Measurements from ENCODE around the gene PPARD.
A peak's percentile ranks its signal among the peaks of the same experiment; 100 is the strongest.
"Not testable (repeated sequence)": the region's sequence is repeated elsewhere in the genome, so short reads cannot be mapped to it uniquely, and the experiment has no call there.

Gene PPARD

DNA sequence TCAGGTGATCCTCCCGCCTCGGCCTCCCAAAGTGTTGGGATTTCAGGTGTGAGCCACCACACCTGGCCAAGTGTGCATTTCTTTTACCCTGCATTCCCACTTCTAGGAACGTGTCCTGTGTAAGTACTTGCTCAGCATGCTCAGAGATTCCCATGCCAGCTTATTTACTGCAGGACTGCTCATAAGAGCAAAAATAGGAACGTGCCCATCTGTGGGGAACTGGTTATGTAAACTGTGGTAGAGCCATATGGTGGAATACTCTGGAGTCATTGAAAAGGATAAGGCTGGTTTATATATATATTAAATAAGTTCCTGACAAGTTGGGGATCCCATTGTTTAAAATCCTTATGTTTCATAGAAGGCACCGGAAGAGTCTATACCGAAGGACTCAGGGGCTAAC lies 71.6 kb downstream of the PPARD start:
- no peak for DNase-seq

GRCh38 chr6:35415065-35415891 lies 72.9 kb downstream of the PPARD start:
- DNase-seq, result peak; percentile 66

DNA sequence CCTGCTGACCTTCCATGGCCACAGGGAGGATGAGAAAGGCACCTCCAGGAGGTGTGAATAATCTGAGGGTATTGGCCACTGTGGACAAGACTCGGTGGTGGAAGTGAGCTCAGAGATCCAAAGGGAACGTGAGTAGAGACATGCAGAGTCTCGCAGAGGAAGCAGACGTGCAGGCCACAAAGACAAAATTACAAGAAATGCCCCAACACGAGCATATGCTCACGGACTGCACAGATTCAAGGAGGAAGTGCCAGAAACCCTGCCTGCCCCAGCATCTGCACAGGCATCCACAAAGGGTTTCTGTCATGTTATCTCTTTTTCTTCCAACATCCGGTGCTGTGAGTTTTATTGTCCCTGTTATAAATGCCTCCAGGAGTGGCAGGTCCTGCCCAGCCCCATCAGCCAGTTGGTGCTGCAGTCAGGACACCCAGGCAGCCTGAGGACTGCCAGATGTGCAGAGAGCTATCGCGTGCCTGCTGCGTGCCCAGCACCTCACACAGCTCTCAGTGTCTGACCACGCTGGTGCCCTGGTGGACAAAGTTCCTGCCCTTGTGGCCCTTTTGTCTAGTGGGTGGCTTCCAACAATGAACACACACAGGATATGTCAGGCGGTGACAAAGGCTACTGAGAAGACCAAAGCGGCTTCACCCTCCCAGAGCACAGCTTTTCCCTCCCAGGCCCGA lies 75.8 kb downstream of the PPARD start:
- DNase-seq, result no peak

DNA sequence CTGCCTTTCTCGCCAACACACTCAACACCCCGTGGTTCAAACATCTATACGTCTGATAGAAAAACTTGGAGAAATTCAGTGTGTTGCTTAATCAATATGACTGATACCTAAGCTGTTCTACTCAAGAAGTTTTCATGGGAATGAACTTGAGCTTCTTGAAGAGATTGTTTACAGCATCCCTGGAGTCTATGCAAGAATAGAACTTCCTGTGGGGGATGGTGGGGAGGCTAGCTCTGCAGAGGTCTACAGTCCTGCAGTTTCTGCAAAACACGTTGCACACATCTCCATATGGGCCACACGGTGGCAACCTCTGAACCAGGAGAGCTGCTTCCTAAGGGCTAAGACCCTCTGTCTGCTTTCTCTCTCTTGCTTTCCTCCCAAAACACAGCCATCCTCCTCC lies 77.1 kb downstream of the PPARD start:
- DNase-seq, result no peak

DNA sequence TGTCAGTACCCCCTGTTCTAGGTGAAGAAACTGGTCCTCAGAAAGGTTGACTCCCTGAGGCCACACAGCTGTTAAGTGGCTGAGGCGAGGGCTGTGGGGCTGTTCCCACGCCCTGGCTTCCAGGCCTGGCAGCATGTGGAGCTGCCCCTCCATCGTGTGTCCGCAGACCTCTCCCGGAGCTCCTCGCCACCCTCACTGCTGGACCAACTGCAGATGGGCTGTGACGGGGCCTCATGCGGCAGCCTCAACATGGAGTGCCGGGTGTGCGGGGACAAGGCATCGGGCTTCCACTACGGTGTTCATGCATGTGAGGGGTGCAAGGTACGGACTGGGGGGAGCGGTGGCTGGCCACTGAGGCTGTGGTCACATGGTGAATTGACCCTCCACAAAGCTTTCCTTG lies 77.6 kb downstream of the PPARD start:
- DNase-seq, result no peak

DNA sequence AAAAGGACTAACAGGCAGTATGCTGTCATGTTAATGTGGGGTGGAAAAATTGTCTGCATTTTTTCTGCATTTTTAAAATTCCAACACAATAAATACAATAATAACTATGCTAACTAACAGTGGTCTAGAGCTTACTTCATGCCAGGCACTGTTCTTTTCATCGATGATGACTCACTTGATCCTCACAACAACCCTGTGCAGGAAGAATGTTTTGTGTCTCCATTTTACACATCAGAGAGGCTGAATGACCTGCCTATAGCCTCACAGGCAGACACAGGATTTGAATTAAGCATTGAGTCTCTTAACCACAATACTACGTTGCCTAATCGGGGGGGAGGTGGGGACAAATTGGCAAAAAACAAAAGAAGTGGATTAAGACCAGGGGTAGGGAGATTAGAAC lies 82.9 kb downstream of the PPARD start:
- DNase-seq, result no peak

DNA sequence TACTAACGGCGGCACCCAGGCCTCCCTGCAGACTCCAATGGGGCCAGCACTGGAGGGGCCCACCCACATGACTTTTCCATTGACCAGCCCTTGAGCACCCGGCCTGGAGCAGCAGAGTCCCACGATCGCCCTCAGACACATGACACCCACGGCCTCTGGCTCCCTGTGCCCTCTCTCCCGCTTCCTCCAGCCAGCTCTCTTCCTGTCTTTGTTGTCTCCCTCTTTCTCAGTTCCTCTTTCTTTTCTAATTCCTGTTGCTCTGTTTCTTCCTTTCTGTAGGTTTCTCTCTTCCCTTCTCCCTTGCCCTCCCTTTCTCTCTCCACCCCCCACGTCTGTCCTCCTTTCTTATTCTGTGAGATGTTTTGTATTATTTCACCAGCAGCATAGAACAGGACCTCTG lies 83.7 kb downstream of the PPARD start:
- DNase-seq, result no peak

GRCh38 chr6:35427435-35427834 lies 85.1 kb downstream of the PPARD start:
- no peak for DNase-seq

- DNase-seq, result no peak
Observed at GRCh38 chr6:35427851-35428321, 85.5 kb downstream of the PPARD start.

- no peak for DNase-seq
Observed at GRCh38 chr6:35428421-35429149, 86.2 kb downstream of the PPARD start.

DNA sequence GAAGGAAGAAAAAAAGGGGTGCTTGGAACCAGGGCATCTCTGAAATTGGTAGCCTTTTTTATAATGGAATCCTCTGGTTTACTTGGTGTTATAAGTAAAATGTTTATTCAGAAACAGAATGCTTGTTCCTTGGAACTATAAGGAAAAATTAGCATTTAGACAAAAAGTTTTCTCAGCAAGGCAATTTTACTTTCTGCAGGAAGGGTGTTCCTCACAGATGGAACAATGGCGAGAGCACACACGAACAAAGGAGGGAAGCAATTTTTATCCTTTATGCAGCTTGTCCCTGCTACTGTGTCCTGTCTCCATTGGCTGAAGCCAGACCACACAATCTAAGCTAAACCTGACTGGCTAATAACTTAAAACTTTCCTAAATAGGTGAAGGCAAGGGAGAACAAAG lies 87.1 kb downstream of the PPARD start:
- no peak for DNase-seq

DNA sequence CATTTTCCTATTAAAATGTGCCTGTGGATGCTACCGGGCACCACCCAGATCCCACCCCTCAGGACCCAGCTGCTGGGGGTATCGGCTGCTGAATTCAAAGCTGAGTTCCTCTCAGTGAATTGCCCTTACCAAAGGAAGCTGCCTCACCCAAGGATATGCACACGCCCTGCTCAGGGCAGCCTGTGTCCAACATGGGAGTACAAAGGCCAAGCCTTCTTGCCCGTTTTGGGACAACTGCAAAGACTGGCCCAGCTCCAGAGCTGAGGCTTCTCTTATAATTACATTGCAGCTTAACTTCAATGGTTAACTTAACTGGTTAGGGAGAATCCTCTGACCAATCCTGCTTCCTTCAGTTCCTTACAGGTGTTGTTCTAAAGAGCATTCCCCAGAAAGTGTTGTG lies 89.9 kb downstream of the PPARD start:
- no peak for DNase-seq

DNA sequence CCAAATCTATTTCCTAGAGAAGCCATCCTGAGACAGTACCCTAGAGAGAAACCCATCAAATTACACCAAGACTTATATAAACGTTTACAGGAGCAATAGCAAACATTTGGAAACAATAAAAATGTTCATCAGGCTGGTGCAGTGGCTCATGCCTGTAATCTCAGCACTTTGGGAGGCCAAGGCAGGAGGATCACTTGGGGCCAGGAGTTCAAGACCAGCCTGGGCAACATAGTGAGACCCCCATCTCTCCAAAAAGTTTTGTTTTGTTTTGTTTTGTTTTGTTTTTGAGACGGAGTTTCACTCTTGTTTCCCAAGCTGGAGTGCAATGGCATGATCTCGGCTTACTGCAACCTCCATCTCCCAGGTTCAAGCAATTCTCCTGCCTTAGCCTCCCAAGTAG lies 90.3 kb downstream of the PPARD start:
- DNase-seq, result not testable (repeated sequence)

DNA sequence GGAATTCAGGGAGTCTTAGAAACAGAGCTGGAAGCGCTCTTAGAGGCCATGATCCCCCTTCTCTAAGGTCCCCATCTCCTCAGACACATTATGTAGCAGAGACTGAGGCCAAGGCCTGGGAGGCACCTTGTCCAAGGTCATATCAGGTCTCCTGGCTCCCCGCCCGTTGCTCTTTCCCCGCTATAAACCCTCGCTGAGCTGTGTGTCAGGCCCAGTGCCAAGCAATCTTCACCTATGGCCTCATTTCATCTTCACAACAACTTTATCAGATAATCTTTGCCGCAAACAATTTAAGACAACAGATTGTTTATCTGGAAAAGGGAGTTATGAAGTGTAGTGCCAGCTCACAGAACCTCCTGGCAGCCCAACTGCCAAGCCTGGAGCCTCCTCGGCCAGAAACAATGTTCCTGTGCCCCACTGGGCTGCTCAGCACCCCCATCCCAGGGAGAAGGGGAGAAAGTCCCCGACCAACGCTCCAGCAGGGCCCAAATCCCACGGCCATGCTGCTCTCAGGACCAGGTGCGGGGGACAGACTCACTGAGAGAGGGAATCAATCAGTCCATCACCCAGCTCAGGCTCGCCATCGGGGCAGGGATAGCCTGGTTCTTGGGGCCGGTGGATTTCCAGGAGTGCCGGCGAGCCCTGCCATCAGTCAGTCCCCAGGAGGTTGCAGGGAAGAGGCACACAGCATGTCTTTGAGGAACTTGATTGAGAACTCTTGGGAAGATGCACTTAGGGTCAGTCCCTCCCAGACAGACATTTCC lies 92.9 kb downstream of the PPARD start:
- no peak for DNase-seq

DNA sequence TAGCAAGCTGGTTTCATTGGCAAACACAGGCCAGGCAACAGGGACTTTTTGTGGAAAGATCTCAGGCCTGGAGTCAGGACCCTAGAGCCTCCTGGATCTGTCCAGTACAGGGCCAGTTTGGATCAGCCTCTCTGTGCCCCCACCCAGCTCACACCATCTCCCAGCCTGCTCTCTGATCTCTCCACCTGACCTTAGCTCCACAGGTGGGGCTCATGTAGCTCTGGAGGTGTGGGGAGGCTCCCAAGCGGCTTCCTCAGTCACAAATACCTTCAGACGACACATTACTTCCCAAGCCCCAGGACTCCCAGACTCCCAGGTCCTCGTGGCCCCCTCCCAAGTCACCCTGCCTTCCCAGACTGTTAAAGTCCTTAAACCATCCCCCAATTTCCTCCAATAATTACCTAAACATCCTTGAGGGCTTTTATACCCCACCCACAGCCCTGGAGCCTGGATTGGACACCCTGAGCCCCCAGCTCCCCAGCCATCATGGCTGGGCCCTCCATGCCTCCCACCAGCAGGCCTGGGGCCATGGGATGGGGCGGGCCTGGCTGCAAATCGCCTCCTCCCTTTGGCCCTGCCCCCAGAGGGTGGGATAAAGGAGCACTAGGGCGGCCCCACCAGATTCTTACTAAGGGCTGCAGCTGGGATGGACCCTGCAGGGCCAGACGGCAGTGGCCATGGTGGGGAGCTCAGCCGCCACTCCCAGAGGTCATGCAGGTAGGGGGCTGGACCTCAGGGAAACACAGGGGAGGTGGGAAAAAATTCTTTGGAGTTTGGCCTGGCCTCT lies 93.9 kb downstream of the PPARD start:
- no peak for DNase-seq

DNA sequence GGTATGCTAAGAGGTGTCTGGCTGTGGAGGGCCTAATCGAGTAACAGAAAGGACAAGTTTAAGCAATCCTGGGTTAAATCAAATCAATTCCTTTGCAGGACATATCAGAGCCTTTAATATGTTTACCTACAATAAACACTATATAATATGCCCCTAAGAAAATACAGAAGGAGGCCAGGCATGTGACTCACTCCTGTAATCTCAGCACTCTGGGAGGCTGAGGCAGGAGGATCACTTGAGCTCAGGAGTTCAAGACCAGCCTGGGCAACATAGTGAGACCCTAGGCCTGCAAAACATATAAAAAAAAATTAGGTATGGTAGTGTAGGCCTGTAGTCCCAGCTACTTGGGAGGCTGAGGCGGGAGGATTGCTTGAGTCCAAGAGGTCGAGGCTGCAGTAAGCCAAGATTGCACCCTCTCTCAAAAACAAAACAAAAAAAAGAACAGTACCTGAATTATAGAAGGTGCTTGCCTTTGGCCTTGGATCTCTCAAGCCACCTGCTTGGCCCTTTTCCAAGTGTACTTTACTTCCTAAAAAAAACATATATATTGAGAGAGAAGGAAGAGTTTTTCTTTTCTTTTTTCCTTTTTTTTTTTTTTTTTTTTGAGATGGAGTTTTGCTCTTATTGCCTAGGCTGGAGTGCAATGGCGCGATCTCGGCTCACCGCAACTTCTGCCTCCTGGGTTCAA lies 96.2 kb downstream of the PPARD start:
- not testable (repeated sequence) for DNase-seq

DNA sequence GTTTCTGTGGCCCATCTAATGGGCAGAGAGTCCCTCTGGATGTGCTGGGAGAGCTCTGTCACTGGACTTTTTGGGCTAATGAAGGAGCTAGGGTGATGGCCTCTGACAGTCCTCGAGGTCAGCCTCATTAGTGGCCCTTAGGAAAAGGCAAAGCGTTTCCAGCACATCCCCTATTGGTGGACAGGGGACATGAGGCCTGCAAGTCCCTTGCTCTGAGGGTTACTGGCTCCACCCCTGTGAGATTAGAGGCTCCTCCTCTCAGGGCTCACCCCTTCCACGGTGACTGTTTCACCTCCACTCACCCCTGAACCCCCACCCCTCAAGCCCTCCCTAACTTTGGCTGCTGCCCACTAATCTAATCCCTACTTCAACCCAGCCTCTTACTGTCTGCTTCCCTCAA lies 97.0 kb downstream of the PPARD start:
- DNase-seq, result no peak

DNA sequence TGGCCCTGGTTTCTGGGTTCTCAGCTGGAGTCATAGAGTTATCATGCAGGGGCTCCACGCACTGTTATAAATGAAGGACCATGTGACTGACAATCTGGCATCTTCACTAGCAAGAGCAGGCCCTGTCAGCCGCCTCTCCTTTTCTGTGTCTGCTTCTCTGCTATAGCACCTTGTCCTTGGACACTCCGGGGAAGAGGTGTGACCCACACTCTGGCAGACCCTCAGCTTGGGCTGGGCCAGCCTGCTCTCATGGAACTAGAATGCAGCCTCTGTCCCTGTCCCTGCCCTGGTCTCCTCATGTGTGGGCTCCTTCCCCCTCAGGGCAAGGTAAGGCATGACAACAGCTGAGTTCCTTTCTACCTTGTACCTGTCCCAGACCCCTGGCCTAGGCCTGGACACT lies 98.8 kb downstream of the PPARD start:
- DNase-seq, result no peak

DNA sequence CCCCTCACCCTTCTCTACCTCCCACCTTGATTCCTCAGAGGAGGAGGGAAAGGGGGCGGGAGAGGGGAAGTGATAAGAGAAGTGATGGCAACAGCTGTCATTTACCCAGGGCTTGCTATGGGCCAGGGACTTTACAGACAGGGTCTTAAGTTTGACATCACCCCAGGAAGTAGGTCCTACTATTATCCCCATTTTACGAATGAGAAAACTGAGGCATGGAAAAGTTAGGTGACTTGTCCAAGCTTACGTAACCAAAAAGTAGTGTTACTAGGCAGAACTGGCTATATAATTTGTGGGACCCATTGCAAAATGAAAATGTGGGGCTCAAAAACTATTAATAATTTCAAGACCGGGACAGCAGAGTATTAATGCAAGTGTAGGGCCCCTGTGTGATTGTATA lies 99.3 kb downstream of the PPARD start:
- DNase-seq, result no peak

DNA sequence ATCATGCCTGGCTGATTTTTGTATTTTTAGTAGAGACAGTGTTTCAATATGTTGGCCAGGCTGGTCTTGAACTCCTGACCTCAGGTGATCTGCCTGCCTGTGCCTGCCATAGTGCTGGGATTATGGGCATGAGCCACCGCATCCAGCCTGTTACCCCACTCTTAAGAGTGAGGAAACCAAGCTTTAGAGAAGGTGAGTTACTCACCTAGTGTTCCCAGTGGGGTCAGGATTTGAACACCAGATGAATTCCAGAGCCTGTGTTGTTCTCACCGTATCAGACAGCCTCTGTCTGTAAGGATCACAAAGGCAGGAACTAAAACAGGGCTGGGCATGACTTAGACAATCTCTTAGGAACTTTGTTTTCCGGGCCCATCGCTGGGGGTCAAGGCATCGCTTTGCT lies 100.3 kb downstream of the PPARD start:
- DNase-seq, result no peak

GRCh38 chr6:35443341-35444030 lies 101.1 kb downstream of the PPARD start:
- DNase-seq, result no peak

Data from NCI-H1436 (cell line).